ENCODE results near the gene HNRNPC. TPM values are rescaled to one million over a fixed set of nuclear protein-coding genes. Genes with fewer than 3 reads are reported as not detected.

Gene HNRNPC
- total RNA-seq, 2 donors from 2014 or later: 751 to 1,003 TPM

DNA sequence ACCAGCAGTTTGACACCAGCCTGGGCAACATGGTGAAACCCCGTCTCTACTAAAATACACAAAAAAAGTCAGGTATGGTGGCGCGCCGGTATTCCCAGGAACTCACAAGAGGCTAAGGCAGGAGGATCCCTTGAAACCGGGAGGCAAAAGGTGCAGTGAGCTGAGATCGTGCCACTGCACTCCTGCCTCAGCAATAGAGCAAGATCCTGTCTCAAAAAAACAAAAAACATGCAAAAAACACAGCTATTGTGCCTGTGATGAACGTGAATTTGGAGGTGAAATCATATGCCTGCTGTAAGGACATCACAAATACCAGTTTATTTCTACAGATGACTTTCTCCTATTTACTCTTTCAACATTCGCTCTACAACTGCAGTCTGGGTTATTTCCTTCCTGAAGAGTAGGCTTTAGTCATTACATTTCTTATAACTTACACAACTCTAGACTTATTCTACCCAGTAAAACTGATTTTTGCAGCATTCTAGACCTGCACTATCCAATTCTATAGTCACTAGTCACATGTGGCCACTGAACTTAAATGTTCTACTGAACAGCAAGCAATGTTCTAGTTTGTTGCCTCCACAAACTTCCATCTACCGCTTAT, 48.3 kb downstream of the HNRNPC start:
- H3K9me3 Mint-ChIP-seq: no peaks in the 10 kb centered on the region
- no peak overlapping the region for H3K4me3 Mint-ChIP-seq
- no peak for DNase-seq
- no peak overlapping the region for H3K9ac ChIP-seq (ENCODE audit: extremely low read depth, low read length, poor library complexity, severe bottlenecking)
- TF ChIP-seq, protein P1, sequence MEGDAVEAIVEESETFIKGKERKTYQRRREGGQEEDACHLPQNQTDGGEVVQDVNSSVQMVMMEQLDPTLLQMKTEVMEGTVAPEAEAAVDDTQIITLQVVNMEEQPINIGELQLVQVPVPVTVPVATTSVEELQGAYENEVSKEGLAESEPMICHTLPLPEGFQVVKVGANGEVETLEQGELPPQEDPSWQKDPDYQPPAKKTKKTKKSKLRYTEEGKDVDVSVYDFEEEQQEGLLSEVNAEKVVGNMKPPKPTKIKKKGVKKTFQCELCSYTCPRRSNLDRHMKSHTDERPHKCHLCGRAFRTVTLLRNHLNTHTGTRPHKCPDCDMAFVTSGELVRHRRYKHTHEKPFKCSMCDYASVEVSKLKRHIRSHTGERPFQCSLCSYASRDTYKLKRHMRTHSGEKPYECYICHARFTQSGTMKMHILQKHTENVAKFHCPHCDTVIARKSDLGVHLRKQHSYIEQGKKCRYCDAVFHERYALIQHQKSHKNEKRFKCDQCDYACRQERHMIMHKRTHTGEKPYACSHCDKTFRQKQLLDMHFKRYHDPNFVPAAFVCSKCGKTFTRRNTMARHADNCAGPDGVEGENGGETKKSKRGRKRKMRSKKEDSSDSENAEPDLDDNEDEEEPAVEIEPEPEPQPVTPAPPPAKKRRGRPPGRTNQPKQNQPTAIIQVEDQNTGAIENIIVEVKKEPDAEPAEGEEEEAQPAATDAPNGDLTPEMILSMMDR (conservative IDR thresholded peaks at IDR 0.05): no peak
- H3K9me3 ChIP-seq (ENCODE audit: control insufficient read depth, low read length): no peaks in the 10 kb centered on the region
- WGBS, 2 experiments (ENCODE audit: insufficient coverage in 1 of 2, insufficient read length in 1 of 2): 97% methylated on average over 6 to 9 of the region's 9 CpGs
- H3K27me3 ChIP-seq (ENCODE audit: control insufficient read depth, insufficient read depth, low read length, poor library complexity, severe bottlenecking): no peaks in the 10 kb centered on the region
- peaks cover 18% of the 10 kb centered on the region for H3K4me1 Mint-ChIP-seq
- no peaks in the 10 kb centered on the region for H3K4me1 ChIP-seq (ENCODE audit: control insufficient read depth, insufficient read depth, low read length)
- peaks cover 96% of the 10 kb centered on the region for H3K36me3 ChIP-seq (ENCODE audit: control insufficient read depth, insufficient read depth, low read length)
- peaks cover 82% of the 10 kb centered on the region for H3K36me3 Mint-ChIP-seq (ENCODE audit: low read depth)
- no peaks in the 10 kb centered on the region for H3K27me3 Mint-ChIP-seq (ENCODE audit: insufficient read depth)
- peak overlapping the region; percentile 71 for H3K27ac Mint-ChIP-seq
- no peak overlapping the region for H3K27ac ChIP-seq (ENCODE audit: low read depth, low read length)
- no peak overlapping the region for H3K4me3 ChIP-seq (ENCODE audit: low read length)

DNA sequence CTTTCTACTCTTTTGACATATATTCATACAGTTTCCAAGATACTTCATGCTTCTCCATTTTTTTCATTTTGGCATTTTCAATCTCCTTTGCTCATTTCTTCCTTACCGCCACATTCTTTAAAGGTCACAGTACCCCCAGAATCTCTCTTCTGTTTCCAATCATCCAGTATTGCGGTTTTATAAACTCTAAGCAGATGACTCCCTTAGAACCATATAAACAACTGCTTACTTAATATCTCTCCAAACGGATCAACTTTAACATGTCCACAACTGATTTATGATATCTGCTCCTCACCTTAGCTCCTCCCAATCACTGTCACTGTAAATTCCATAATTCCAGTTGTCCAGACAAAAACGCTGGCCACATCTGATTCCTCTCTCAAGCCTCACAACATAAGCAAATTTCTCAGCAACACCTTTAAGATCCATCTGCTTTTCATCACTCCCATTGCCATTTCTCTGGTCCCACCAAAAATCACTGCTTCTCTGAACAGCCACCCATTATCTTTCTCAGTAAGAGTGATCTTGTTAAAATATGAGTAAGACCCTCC, 49.6 kb downstream of the HNRNPC start:
- Histone ChIP-seq H3K4me3 (ENCODE audit: low read length) (no peak overlapping the region), H3K36me3 (ENCODE audit: control insufficient read depth, insufficient read depth, low read length) (peaks cover 96% of the 10 kb centered on the region), H3K9me3 (ENCODE audit: control insufficient read depth, low read length) (no peaks in the 10 kb centered on the region), H3K27me3 (ENCODE audit: control insufficient read depth, insufficient read depth, low read length, poor library complexity, severe bottlenecking) (no peaks in the 10 kb centered on the region), H3K4me1 (ENCODE audit: control insufficient read depth, insufficient read depth, low read length) (no peaks in the 10 kb centered on the region), H3K9ac (ENCODE audit: extremely low read depth, low read length, poor library complexity, severe bottlenecking) (no peak overlapping the region), H3K27ac (ENCODE audit: low read depth, low read length) (no peak overlapping the region)
- Mint-ChIP-seq H3K4me3 (no peak overlapping the region), H3K9me3 (no peaks in the 10 kb centered on the region), H3K36me3 (ENCODE audit: low read depth) (peaks cover 85% of the 10 kb centered on the region), H3K27ac (peak overlapping the region; percentile 2), H3K4me1 (peaks cover 30% of the 10 kb centered on the region), H3K27me3 (ENCODE audit: insufficient read depth) (no peaks in the 10 kb centered on the region)
- TF ChIP-seq, protein P1 (conservative IDR thresholded peaks at IDR 0.05): no peak
- no peak for DNase-seq
- WGBS, 2 experiments (ENCODE audit: insufficient coverage in 1 of 2, insufficient read length in 1 of 2): 93 to 96% methylated on average over 4 of the region's 4 CpGs

DNA sequence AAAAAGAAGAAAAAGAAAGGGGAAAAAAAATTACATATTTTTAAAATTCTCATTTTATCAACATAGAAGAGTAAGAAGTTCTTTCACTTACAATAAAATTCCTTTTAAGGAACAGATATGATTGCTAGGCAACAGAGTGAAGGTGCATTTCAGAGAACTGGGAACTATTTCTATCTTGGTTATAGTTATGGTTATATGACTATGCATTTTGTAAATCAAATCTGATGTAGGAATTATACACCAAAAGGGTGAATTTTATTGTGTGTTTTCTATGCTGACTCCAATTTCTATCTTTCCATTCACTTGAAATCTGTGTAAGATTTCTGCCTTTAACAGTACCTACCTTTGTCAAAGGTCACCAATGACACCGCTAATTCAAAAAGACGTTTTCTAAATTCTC, 50.1 kb downstream of the HNRNPC start:
- peaks cover 96% of the 10 kb centered on the region for H3K36me3 ChIP-seq (ENCODE audit: control insufficient read depth, insufficient read depth, low read length)
- Mint-ChIP-seq H3K36me3 (ENCODE audit: low read depth) (peaks cover 86% of the 10 kb centered on the region), H3K4me1 (peaks cover 31% of the 10 kb centered on the region)

More for the DNA sequence above, 50.1 kb downstream of the HNRNPC start:
- H3K27ac Mint-ChIP-seq: peak overlapping the region; percentile 2
- H3K9me3 Mint-ChIP-seq: no peaks in the 10 kb centered on the region
- no peak overlapping the region for H3K4me3 Mint-ChIP-seq
- H3K27me3 Mint-ChIP-seq (ENCODE audit: insufficient read depth): no peaks in the 10 kb centered on the region
- Histone ChIP-seq H3K27ac (ENCODE audit: low read depth, low read length) (no peak overlapping the region), H3K9me3 (ENCODE audit: control insufficient read depth, low read length) (no peaks in the 10 kb centered on the region), H3K4me1 (ENCODE audit: control insufficient read depth, insufficient read depth, low read length) (no peaks in the 10 kb centered on the region), H3K9ac (ENCODE audit: extremely low read depth, low read length, poor library complexity, severe bottlenecking) (no peak overlapping the region), H3K4me3 (ENCODE audit: low read length) (no peak overlapping the region), H3K27me3 (ENCODE audit: control insufficient read depth, insufficient read depth, low read length, poor library complexity, severe bottlenecking) (no peaks in the 10 kb centered on the region)
- no peak for DNase-seq
- TF ChIP-seq, protein P1 (conservative IDR thresholded peaks at IDR 0.05): no peak
- 96 to 97% methylated on average over 2 of the region's 2 CpGs for WGBS, 2 experiments (ENCODE audit: insufficient coverage in 1 of 2, insufficient read length in 1 of 2)
